ENCODE measurements around the gene ULK4. TPM values are rescaled to one million over a fixed set of nuclear protein-coding genes. Genes with fewer than 3 reads are reported as not detected.

The ULK4 gene
- total RNA-seq, 1 experiment from 2014 or later = 6.3 TPM

DNA sequence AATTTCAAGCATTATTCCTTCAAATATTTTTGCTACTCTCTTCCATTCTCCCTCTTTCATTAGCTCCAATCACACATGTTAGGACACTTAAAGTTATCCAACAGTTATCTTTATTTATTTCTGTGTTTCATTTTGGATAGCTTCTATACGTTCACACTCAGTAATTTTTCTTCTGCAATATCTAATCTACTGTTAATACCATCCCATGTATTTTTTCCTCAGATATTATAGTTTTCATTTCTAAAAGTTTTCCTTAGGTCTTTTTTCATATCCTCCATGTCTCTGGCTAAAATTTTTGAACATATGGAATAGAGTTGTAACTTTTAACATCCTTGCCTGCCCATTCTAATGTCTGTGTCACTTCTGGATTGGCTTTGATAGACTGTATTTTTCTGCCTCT is 689.2 kb downstream of the ULK4 start:
- no peaks in the 10 kb centered on the region for H3K27me3 ChIP-seq (ENCODE audit: insufficient read depth, low read length)
- ATAC-seq (no peak), DNase-seq (ENCODE audit: low read depth, low spot score) (no peak)
- peaks cover 5 to 24% of the 10 kb centered on the region in 2 experiments for H3K4me1 ChIP-seq (ENCODE audit: control insufficient read depth in 1 of 2, insufficient read depth in 2 of 2, low read length in 2 of 2)
- H3K9me3 ChIP-seq (ENCODE audit: control insufficient read depth in 1 of 2, insufficient read depth in 1 of 2, low read depth in 1 of 2, low read length in 2 of 2) = peaks cover 0 to 6% of the 10 kb centered on the region in 2 experiments; a peak in 1 of 4 replicates
- ChIA-PET RAD21 (ENCODE audit: low non-redundant PET in 1 of 2, low total read pairs in 2 of 2, uncharacterized antibody in 2 of 2, unreplicated experiment in 2 of 2) (no interaction called here), CTCF (no interaction called here), POLR2A (no interaction called here)
- H3K27ac ChIP-seq (ENCODE audit: low read depth, low read length) = no peak overlapping the region
- H3K9me2 ChIP-seq (ENCODE audit: insufficient read depth) = no peaks in the 10 kb centered on the region
- H3K36me3 ChIP-seq (ENCODE audit: control insufficient read depth in 1 of 2, insufficient read depth in 2 of 2, low read length in 2 of 2) = no peaks in the 10 kb centered on the region
- intact Hi-C loops (cut with micrococcal nuclease) = no loop called here
- TF ChIP-seq SRF (IDR thresholded peaks at IDR 0.05; ENCODE audit: low read depth) (no peak), ZNF274 (IDR thresholded peaks at IDR 0.05; ENCODE audit: low read depth, low read length) (no peak), SP1 (IDR thresholded peaks at IDR 0.05; ENCODE audit: low read depth) (no peak), EZH2phosphoT487 (IDR thresholded peaks at IDR 0.05; ENCODE audit: borderline replicate concordance) (no peak), YY1 (IDR thresholded peaks at IDR 0.05; ENCODE audit: extremely low read depth, insufficient replicate concordance, low read depth, low read length) (no peak), CEBPB (IDR thresholded peaks at IDR 0.05; ENCODE audit: low read depth) (no peak), POLR2AphosphoS5 (IDR thresholded peaks at IDR 0.05; ENCODE audit: low read depth, low read length) (no peak), FOSL1 (IDR thresholded peaks at IDR 0.05; ENCODE audit: low read depth) (no peak)
- TF ChIP-seq, protein P1, sequence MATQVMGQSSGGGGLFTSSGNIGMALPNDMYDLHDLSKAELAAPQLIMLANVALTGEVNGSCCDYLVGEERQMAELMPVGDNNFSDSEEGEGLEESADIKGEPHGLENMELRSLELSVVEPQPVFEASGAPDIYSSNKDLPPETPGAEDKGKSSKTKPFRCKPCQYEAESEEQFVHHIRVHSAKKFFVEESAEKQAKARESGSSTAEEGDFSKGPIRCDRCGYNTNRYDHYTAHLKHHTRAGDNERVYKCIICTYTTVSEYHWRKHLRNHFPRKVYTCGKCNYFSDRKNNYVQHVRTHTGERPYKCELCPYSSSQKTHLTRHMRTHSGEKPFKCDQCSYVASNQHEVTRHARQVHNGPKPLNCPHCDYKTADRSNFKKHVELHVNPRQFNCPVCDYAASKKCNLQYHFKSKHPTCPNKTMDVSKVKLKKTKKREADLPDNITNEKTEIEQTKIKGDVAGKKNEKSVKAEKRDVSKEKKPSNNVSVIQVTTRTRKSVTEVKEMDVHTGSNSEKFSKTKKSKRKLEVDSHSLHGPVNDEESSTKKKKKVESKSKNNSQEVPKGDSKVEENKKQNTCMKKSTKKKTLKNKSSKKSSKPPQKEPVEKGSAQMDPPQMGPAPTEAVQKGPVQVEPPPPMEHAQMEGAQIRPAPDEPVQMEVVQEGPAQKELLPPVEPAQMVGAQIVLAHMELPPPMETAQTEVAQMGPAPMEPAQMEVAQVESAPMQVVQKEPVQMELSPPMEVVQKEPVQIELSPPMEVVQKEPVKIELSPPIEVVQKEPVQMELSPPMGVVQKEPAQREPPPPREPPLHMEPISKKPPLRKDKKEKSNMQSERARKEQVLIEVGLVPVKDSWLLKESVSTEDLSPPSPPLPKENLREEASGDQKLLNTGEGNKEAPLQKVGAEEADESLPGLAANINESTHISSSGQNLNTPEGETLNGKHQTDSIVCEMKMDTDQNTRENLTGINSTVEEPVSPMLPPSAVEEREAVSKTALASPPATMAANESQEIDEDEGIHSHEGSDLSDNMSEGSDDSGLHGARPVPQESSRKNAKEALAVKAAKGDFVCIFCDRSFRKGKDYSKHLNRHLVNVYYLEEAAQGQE (IDR thresholded peaks at IDR 0.05; ENCODE audit: low read depth) = no peak
- BruUV-seq (replicated peaks) = no TSS peak
- no peaks in the 10 kb centered on the region for H3K79me2 ChIP-seq (ENCODE audit: insufficient read depth, low read length)
- H3K4me2 ChIP-seq (ENCODE audit: low read length) = no peak overlapping the region
- H3K9ac ChIP-seq (ENCODE audit: low read length) = no peak overlapping the region
- H2AFZ ChIP-seq (ENCODE audit: low read depth, low read length, poor library complexity, severe bottlenecking) = no peak overlapping the region
- no peaks in the 10 kb centered on the region for H4K20me1 ChIP-seq (ENCODE audit: insufficient read depth)
- H3K4me3 ChIP-seq (replicated peaks in 1 of 2; ENCODE audit: low read depth in 1 of 2, low read length in 2 of 2) = no peak overlapping the region
